Glomerular endothelial cell (primary cell): ENCODE data around the gene ASB16. TPM values are rescaled to one million over a fixed set of nuclear protein-coding genes. Genes with fewer than 3 reads are reported as not detected.

Experiments used
- DNase-seq: peaks from one replicate; pipeline ENCODE4 v3.0.0-alpha.2; 2011; ENCODE audit warnings: low read depth, low spot score; ENCODE audit errors: extremely low read depth
- total RNA-seq: library from RNA; depleted of rRNA; stranded (reverse); fragments of >200 nt; gene quantifications from 2 replicates; pipeline ENCODE4 v1.2.3, GENCODE V29; 2015

Gene ASB16
- total RNA-seq, 1 donor from 2014 or later = 0.18 TPM

DNA sequence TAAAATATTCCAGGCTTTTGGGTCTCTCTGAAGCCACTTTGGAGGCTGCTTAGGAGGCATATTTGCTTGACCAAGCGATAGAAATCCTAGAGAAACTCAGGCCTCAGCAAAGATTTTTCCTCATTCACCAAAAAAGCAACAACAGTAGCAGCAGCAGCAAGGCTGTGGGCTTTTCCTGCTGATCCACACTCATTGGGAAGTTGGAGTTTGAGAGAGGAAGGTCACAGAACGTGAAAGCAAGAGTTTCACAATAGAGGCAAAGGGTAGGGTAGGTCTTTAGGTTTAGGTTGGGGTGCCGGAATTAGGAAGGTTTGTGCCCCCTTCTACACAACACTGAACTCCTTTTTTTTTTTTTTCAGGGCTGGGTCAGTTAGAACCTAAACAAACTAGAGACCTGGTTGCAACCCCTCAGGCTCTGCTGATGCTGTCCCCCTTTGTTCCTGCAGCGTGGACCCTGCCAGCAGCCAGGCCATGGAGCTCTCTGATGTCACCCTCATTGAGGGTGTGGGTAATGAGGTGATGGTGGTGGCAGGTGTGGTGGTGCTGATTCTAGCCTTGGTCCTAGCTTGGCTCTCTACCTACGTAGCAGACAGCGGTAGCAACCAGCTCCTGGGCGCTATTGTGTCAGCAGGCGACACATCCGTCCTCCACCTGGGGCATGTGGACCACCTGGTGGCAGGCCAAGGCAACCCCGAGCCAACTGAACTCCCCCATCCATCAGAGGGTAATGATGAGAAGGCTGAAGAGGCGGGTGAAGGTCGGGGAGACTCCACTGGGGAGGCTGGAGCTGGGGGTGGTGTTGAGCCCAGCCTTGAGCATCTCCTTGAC is 18.3 kb downstream of the ASB16 start:
- DNase-seq = no peak

DNA sequence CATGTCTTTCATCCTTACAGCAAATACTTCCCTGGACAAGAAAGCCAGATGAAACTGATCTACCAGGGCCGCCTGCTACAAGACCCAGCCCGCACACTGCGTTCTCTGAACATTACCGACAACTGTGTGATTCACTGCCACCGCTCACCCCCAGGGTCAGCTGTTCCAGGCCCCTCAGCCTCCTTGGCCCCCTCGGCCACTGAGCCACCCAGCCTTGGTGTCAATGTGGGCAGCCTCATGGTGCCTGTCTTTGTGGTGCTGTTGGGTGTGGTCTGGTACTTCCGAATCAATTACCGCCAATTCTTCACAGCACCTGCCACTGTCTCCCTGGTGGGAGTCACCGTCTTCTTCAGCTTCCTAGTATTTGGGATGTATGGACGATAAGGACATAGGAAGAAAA is 20.0 kb downstream of the ASB16 start:
- no peak for DNase-seq

DNA sequence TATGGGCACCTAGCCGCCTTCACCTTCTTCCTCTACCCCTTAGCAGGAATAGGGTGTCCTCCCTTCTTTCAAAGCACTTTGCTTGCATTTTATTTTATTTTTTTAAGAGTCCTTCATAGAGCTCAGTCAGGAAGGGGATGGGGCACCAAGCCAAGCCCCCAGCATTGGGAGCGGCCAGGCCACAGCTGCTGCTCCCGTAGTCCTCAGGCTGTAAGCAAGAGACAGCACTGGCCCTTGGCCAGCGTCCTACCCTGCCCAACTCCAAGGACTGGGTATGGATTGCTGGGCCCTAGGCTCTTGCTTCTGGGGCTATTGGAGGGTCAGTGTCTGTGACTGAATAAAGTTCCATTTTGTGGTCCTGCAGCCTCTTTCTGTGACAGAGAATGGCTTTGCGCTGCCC is 20.9 kb downstream of the ASB16 start:
- no peak for DNase-seq

DNA sequence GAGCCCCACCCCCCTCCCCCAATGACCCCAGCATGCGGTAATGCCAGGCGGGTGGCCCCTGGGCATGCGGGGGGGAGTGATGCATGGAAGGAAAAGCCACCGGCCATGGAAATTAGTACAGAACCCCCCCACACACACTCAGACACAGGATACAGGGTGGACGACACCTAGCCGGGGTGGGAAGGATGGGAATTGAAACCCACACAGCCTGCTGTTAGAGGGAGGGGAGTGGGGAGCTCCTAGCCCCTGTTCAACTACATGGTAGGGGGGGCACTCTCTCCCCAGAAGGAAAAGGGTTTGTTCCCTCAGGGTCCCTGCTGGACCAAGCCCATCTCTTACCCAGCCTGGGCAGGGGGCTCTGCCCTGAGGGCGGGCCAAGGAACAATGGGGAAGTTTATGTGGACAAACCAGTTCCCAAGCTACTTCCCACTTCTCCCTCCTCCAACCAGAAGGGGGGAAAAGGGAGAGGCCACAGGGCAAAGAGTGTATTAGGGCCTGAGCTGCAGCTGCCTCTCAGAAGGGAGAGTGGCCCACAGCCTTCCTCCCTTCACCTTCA is 21.5 kb downstream of the ASB16 start:
- no peak for DNase-seq

DNA sequence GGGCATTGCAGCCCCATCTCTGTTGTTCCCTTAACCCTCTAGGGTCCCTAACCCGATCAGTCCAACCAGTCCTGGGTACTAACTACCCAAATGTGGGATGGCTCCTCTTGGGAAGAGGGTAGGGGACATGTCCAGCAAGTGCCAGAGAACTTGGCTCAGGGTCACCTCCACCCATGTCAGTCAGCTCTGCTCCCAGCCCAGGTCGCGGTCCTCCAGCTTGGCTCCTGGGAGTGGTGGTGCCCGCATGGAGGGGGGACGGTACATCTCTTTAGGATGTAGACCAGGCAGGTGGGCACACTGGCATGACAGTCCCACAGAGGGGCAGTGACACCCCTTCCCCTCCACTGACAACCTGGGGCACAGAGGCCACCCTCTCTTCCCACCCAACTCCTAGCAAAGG is 22.2 kb downstream of the ASB16 start:
- DNase-seq = no peak

- DNase-seq = no peak
Observed at GRCh38 chr17:44193326-44194084, 23.0 kb downstream of the ASB16 start.

DNA sequence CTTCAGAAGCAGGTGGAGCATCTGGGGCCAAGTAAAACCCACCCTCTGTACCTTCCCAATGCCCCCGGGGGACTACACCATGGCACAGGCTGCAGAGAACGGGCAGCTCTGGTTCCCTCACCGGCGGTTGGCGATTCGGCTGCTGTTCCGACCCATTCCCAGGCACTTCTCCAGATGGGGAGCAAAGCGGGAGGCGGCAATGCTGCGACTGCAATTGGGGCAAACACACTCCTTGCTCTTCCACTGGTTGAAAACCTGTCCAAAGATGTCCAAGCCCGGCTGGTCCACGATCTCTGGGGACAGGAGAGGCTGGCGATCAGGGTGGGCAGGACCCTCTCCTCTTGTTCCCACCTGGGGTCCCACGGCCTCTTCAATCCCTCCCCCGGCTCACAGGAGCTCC is 26.6 kb downstream of the ASB16 start:
- no peak for DNase-seq

DNA sequence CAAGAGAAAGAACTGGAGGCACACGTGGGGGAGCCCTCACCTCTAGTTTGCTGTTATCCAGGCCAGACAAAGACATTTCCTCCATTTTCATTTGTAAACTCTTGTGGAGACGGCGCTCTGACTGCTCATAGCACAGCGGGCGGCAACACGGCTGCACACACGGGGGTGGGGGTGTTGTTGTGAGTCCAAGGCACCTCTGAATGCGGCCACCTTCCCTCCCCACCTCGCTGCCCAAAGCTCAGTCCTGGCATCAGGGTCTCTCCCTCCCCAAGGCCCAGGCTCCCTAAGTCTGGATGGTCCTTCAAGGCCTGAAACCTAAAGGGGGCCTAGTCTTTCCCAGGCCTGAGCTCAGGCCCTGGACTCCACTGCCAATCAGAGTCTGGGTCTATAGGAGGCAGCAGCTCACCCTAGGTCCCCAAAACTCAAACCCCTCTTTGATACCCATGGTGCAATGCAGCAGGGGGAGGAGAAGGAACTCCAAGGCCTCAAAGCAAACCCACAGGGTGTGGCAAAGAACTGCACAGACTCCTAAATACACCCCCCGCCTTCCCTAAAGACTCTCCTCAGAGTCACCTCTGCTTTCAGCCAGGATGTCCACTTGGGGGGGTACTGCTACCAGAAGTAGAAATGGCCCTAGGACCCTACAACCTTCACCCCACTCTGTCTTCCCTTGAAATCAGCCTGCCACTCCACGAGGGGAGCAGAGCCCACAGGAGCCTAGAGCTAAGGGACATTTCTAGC is 27.6 kb downstream of the ASB16 start:
- DNase-seq = no peak

GRCh38 chr17:44198721-44199552 is 28.4 kb downstream of the ASB16 start:
- no peak for DNase-seq

DNA sequence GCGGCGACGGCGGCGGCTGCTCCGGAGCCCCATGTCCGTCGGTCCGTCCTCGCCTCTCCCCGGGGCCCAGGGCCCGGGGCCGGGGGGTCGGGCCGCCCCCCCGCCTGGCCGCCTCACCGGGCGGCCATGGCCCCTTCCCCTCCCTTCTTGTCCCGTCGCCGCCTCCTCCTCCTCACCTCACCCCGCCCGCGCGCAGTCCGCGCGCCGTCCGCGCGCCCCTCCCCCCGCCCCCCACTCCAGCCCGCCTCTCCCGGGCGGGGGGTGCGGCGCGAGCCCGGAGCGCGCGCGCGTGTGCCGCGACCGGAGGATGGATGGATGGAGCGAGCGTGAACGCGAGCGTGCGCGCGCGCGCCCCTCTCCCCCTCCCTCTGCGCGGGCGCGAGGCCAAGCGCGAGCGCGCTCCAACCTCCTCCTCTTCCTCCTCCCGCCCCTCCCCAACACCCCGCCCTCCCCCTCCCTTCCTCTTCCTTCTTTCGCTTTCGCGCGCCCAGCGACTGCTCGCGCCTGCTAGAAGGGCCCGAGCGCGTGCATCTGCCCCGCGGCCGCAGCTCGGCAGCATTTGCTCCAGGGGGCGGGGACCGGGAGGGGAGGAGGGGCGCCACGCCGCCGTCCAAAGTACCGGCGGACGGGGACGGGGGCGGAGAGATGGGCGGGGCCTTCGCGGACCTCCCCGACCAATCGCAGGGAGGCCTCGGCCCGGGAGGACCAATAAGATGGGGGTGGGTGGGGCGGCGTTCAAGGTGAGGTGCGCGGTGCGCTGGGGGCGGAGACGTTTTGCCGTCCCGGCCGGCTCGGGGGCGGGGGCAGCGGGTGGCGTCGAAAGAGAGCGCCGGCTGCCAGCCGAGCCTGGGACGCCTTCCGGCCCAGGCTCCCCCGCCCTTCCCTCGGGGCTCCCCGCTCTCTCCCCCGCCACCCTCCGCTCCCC is 29.3 kb downstream of the ASB16 start, which contains the start of gene ATXN7L3:
Gene ATXN7L3, minus strand, starts transcription at position 332 of the 925 bp plus-strand sequence. CDS start 1,814 bp downstream, outside the sequence.
- DNase-seq = no peak

GRCh38 chr17:44200478-44201155 is 30.1 kb downstream of the ASB16 start:
- DNase-seq = no peak

DNA sequence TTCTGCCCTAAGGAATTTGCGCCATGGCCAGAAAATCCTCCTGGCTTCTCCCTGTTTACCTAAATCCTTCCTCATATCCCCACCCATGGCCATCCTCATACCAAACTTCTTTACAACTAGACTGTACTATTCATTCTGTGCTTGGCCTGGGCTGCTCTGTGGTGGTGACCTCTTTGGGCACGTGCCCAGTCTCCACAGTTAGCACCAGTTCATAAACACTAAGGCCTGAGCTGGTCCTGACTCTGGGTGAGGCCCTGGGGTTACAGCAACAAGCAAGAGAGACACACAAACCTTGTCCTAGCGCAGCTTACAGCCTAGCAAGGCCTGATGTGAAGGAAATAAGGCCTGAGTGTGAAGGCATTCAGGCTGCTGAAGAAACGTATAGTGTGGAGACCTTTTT is 32.3 kb downstream of the ASB16 start:
- DNase-seq = no peak

DNA sequence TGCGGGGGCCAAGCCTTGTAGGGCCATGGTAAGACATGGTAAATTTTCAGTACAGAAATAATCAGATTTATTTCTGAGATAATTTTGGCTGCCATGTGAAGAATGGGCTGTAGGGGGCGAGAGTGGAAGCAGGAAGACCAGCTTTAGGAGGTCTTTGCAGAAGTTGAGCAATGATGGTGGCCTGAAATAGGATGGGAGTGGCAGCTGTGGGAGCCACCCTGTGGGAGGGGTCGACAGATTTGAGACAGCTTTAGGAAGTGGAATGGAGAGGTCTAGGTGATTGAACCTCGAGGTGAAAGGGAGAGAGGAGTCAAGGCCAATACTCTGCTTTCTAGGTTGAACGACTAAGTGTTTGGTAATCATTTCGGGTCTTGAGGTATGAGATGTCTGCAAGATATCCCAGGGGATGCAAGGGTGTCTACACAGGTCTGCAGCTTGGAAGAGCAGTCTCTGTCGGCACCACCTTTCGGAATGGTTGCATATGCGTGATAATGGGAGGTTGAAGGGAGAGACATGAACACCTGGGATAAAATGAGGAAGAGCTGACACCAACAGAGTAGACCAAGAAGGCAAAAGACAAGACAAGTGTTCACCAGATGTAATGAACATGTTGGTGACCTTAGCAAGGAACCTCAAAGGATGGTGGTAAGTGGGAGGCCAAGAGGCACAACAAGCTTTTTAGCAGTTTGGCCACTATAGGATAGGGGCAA is 33.4 kb downstream of the ASB16 start:
- DNase-seq = no peak

- no peak for DNase-seq
Observed at GRCh38 chr17:44204441-44204882, 34.0 kb downstream of the ASB16 start.

GRCh38 chr17:44205962-44206824 is 35.7 kb downstream of the ASB16 start:
- DNase-seq = no peak

DNA sequence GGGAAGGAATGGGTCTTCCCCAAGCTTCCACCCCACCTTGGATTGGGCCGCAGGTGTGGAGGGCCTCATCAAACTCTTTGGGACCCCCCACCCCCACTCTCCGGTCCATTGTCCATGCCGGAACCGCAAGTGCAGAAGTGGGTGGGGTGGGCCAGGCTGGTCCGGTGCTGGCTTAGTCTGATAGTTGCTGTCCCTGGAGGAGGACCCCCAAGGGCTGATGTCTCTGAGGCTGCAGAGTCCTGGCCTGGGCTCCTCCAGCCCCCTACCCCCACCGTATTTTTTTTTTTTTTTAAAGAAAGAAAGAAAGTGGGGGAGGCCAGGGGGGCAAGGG is 36.3 kb downstream of the ASB16 start:
- DNase-seq = no peak

DNA sequence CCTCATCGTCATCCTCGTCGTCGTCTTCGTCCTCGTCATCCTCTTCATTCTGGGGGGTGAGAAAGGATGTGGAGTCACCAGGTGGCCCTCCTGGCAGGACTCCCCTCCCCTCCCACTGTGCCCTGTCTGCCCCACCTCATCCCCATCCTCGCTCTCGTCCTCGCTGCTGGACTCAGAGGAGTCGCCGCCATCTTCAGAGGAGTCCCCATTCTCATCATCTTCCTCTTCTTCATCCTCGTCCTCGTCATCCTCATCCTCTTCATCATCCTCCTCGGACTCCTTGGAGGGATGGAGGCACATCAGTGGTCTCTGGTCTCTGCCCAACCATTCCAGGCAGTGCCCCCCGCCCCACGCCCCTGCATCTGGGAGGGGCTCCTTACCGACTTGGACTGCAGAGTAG is 36.8 kb downstream of the ASB16 start:
- no peak for DNase-seq
